H1 (cell line): ENCODE measurements around the gene RPS15. TPM values are rescaled to one million over a fixed set of nuclear protein-coding genes. Genes with fewer than 3 reads are reported as not detected.

ENCODE experiments used
- BACH1 ChIP-seq: IDR thresholded peaks from 2 replicates; pipeline ENCODE4 v1.6.1; 2012; ENCODE audit warnings: low read length, improper control_type of control experiment
- BRCA1 ChIP-seq: IDR thresholded peaks from 2 replicates; pipeline ENCODE4 v1.6.1; 2012; ENCODE audit warnings: low read depth, low read length, improper control_type of control experiment
- GABPA ChIP-seq: IDR thresholded peaks from 2 replicates; pipeline ENCODE4 v1.6.1; 2011; ENCODE audit warnings: mild to moderate bottlenecking, low read length, moderate library complexity, borderline replicate concordance; ENCODE audit not compliant: insufficient read depth
- HDAC2 ChIP-seq, 2 experiments: fragments of 300-600 bp in 1 of 2; sonication (generic) in 1 of 2; IDR thresholded peaks; 2 replicates each; pipeline ENCODE4 v1.6.1; 2011 to 2012; ENCODE audit warnings: low read depth in 2 of 2, low read length in 2 of 2, mild to moderate bottlenecking in 2 of 2, moderate library complexity in 2 of 2, borderline replicate concordance in 1 of 2, inconsistent platforms in 1 of 2
- polyA plus RNA-seq, 7 experiments: library from polyadenylated mRNA; depleted of rRNA in 3 of 7; stranded (reverse) in 5 of 7; unstranded in 2 of 7; fragments of >200 nt in 5 of 7; fragments of 200-250 nt in 2 of 7; gene quantifications; 1 replicate in 5 of 7; 2 replicates in 1 of 7; 4 replicates in 1 of 7; pipeline versions ENCODE4 v1.2.1 to v1.2.3, GENCODE V29; 2011 to 2013; ENCODE audit warnings: missing spikeins in 2 of 7, mixed read lengths in 2 of 7
- total RNA-seq: library from RNA; stranded (reverse); fragmentation: NEBNext Ultra II Directional; extraction: Animal tissue kit (Norgen Biotek cat#: 25700); gene quantifications from 2 replicates; pipeline ENCODE4 v1.2.1, GENCODE V29; 2021
- TF ChIP-seq, protein P1 (sequence below), 3 experiments: IDR thresholded peaks; 1 replicate in 2 of 3; 2 replicates in 1 of 3; pipeline versions ENCODE4 v1.5.1 to v1.6.1; 2011; ENCODE audit warnings: low read length in 3 of 3, mild to moderate bottlenecking in 3 of 3, inconsistent platforms in 2 of 3, low read depth in 1 of 3, moderate library complexity in 1 of 3; ENCODE audit not compliant: insufficient read depth in 1 of 3; ENCODE audit errors: control extremely low read depth in 1 of 3
- TF ChIP-seq, protein P2 (sequence below): IDR thresholded peaks from 2 replicates; pipeline ENCODE4 v1.6.1; 2012; ENCODE audit warnings: low read length, inconsistent platforms

Gene RPS15
- total and polyA plus RNA-seq, 2 of the 8 experiments (the other 6 are each of a cell fraction or from before 2014, with no cell fraction given) = 1,562 to 3,890 TPM

GRCh38 chr19:1465191-1466016 lies 27.2 kb downstream of the RPS15 start (continued):
- TF ChIP-seq BRCA1 = no peak
- TF ChIP-seq GABPA = peak; percentile 79
- TF ChIP-seq BACH1 = peak; percentile 5; the same call in 1 of the 2 replicates
- TF ChIP-seq, protein P1, sequence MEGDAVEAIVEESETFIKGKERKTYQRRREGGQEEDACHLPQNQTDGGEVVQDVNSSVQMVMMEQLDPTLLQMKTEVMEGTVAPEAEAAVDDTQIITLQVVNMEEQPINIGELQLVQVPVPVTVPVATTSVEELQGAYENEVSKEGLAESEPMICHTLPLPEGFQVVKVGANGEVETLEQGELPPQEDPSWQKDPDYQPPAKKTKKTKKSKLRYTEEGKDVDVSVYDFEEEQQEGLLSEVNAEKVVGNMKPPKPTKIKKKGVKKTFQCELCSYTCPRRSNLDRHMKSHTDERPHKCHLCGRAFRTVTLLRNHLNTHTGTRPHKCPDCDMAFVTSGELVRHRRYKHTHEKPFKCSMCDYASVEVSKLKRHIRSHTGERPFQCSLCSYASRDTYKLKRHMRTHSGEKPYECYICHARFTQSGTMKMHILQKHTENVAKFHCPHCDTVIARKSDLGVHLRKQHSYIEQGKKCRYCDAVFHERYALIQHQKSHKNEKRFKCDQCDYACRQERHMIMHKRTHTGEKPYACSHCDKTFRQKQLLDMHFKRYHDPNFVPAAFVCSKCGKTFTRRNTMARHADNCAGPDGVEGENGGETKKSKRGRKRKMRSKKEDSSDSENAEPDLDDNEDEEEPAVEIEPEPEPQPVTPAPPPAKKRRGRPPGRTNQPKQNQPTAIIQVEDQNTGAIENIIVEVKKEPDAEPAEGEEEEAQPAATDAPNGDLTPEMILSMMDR (IDR thresholded peaks at IDR 0.05; ENCODE audit: control extremely low read depth in 1 of 3, insufficient read depth in 1 of 3, low read depth in 1 of 3, low read length in 3 of 3) = peak; percentile 50 to 87 (median 73)
- TF ChIP-seq HDAC2 (IDR thresholded peaks at IDR 0.05; ENCODE audit: borderline replicate concordance in 1 of 2, low read depth in 2 of 2, low read length in 2 of 2) = 0 out of 4 replicates have a peak, but pooled peaks of 1 of the 2 experiments have one; percentile 58
- TF ChIP-seq, protein P2, sequence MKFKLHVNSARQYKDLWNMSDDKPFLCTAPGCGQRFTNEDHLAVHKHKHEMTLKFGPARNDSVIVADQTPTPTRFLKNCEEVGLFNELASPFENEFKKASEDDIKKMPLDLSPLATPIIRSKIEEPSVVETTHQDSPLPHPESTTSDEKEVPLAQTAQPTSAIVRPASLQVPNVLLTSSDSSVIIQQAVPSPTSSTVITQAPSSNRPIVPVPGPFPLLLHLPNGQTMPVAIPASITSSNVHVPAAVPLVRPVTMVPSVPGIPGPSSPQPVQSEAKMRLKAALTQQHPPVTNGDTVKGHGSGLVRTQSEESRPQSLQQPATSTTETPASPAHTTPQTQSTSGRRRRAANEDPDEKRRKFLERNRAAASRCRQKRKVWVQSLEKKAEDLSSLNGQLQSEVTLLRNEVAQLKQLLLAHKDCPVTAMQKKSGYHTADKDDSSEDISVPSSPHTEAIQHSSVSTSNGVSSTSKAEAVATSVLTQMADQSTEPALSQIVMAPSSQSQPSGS = no peak
